AG10803 (cell line): ENCODE data around the gene PTN.

Experiments
- DNase-seq: peaks from one replicate; pipeline ENCODE4 v3.0.0; 2010; ENCODE audit warnings: low read depth
- H3K4me3 ChIP-seq: 2 replicates; pipeline ENCODE4 v1.5.1; 2011; ENCODE audit warnings: mild to moderate bottlenecking, low read length, control low read depth
- CTCF ChIP-seq: conservative IDR thresholded peaks from 2 replicates; pipeline ENCODE4 v1.5.1; 2011; ENCODE audit warnings: mild to moderate bottlenecking, low read length, control low read depth, inconsistent platforms

The PTN gene

GRCh38 chr7:137342828-137343261 is 688 bp downstream of the PTN start:
- no peak for DNase-seq
- no peak for TF ChIP-seq CTCF
- H3K4me3 ChIP-seq: peak overlapping the region; percentile 66

- H3K4me3 ChIP-seq: peak overlapping the region; percentile 11; the same call in 1 of the 2 replicates
- no peak for DNase-seq
- TF ChIP-seq CTCF: no peak
These were observed 1.3 kb downstream of the PTN start for GRCh38 chr7:137342265-137342664.

- no peak overlapping the region for H3K4me3 ChIP-seq
- TF ChIP-seq CTCF: no peak
- no peak for DNase-seq
These were observed 5.6 kb downstream of the PTN start for GRCh38 chr7:137337902-137338301.

GRCh38 chr7:137335814-137336213 is 7.7 kb downstream of the PTN start:
- no peak for TF ChIP-seq CTCF
- H3K4me3 ChIP-seq: no peak overlapping the region
- DNase-seq: no peak

- no peak overlapping the region for H3K4me3 ChIP-seq
- no peak for TF ChIP-seq CTCF
- no peak for DNase-seq
These were observed 12.2 kb downstream of the PTN start for GRCh38 chr7:137331378-137331777.

GRCh38 chr7:137329411-137329810 is 14.1 kb downstream of the PTN start:
- H3K4me3 ChIP-seq: no peak overlapping the region
- no peak for DNase-seq
- no peak for TF ChIP-seq CTCF

GRCh38 chr7:137328373-137329120 is 15.0 kb downstream of the PTN start:
- peak; percentile 9 for DNase-seq
- TF ChIP-seq CTCF: no peak
- no peak overlapping the region for H3K4me3 ChIP-seq
